Mononuclear cell (primary cell): ENCODE data around the gene ARSB. TPM values are rescaled to one million over a fixed set of nuclear protein-coding genes. Genes with fewer than 3 reads are reported as not detected.

Experiments used
- H3K27me3 ChIP-seq: 2 replicates; pipeline ENCODE4 v1.6.0; 2011; ENCODE audit warnings: low read length, control low read depth; ENCODE audit not compliant: insufficient read depth
- H3K4me1 ChIP-seq: 2 replicates; pipeline ENCODE4 v1.5.1; 2011; ENCODE audit warnings: mild to moderate bottlenecking, low read length, control low read depth; ENCODE audit not compliant: insufficient read depth
- H3K4me3 ChIP-seq: 2 replicates; pipeline ENCODE4 v1.5.1; 2011; ENCODE audit warnings: mild to moderate bottlenecking, low read length, moderate library complexity
- H3K9me3 ChIP-seq: 2 replicates; pipeline ENCODE4 v1.5.1; 2011; ENCODE audit warnings: low read depth, mild to moderate bottlenecking, control low read depth, low read length
- total RNA-seq: library from RNA; depleted of rRNA; stranded (reverse); fragments of >200 nt; gene quantifications from one replicate; pipeline ENCODE4 v1.2.3, GENCODE V29; 2012

Gene ARSB
- total RNA-seq, 1 donor: 16.2 TPM

DNA sequence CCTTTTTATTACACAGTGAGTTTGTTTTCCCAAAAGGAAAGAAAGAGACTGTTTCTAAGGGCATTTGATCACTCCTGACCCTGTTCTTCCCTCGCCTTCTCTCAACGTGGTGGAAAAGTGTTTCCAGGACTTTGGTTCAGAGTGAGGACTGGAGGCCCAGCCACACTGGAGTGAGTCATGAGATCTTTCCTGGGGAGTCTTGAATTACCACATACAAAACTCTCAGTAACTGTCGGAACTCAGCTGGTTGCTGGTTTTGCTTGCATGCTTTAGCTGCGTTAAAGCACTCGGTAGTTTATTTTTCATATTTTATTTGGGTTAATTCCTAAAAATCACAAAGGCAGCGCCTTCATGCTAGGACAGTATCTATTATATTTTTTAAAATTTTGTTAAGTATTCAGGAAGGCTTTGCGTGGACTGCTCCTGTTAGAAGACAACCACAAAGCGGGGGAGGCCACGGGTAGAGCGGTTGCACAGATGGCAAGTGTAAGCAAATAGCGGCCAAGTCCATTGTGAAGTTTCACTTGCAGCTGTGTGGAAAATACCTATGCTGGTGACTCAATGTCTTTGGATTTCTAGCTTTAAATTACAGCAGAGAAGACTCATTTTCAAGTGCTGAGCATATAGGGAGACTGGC lies 77.7 kb downstream of the ARSB start:
- no peaks in the 10 kb centered on the region for H3K27me3 ChIP-seq
- H3K9me3 ChIP-seq: no peaks in the 10 kb centered on the region
- H3K4me1 ChIP-seq: peaks cover 37% of the 10 kb centered on the region
- no peak overlapping the region for H3K4me3 ChIP-seq

DNA sequence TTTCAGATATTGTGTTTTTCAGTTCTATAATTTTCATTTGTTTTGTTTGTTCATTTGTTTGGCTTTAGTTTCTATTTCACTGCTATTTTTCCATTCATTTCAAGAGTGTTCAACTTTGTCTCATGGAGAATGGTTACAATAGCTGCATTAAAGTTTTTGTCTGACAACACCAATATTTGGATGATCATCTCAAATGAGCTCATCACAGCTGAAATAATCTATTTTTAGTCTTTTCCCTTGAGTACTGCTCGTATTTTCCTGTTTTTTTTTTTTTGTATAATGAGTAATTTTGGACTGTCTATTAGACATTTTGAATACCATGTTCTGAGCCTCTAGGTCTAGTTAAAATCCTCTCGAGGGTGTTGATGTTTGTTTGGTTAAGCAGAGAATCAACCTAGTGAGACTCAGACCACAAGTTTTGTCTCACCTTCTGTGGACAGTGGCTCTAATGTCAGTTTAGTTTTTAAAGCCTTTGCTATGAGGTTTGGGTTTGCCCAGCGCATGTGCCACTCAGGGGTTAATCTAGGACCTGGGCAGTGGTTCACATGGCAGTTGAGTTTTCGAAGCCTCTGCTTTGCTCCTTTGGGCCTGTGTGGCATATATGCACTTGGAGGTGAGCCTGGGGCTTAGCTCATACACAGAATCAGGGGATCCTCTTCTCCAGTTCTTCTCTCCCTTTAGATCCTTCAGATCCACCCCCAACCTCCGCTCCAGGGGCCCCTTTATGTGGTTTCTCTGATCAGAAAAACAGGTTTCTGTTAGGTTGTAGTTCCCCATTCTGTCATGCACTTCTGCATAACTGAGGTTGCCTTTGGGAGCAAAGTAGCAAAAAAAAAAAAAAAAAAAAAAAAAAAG lies 79.8 kb downstream of the ARSB start:
- H3K4me3 ChIP-seq: no peak overlapping the region
- no peaks in the 10 kb centered on the region for H3K9me3 ChIP-seq
- no peaks in the 10 kb centered on the region for H3K27me3 ChIP-seq
- H3K4me1 ChIP-seq: peaks cover 37% of the 10 kb centered on the region

DNA sequence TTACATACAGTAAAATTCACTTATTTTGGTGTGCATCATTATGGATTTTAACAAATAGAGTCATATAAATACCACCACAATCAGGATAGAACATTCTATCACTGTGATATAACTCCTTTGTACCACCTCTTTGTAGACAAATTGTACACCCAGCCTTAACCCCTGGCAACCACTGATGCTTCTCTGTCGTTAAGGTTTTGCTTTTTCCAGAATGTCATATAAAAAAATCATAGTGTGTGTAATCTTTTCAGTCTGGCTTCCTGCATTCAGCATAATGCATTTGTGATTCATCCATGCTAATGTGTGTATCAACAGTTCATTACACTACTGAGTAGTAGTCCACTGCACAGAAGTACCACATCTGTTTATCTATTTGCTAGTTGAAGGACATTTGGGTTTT lies 81.2 kb downstream of the ARSB start:
- Histone ChIP-seq H3K4me1 (peaks cover 36% of the 10 kb centered on the region), H3K4me3 (no peak overlapping the region), H3K27me3 (no peaks in the 10 kb centered on the region), H3K9me3 (peaks cover 4% of the 10 kb centered on the region)

DNA sequence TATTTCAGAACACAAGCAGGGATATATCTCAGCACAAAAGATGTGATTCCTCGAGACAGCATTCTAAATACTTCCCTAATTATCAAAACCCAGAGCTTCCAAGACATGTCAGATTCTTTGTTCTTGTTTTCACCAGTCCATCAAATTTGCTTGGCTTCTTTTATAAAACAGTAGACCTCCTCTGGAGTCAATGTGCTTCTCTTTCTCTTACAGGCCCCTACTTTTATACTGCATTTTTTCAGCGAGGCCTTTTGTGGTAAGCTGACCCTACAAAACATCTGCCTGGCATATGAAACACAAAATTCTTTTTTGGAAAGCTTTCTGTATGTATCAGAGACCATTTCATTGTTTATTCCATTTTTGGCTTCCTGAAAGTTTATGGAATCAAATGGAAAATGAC lies 81.8 kb downstream of the ARSB start:
- no peak overlapping the region for H3K4me3 ChIP-seq
- peaks cover 31% of the 10 kb centered on the region for H3K4me1 ChIP-seq
- H3K27me3 ChIP-seq: no peaks in the 10 kb centered on the region
- H3K9me3 ChIP-seq: peaks cover 5% of the 10 kb centered on the region

DNA sequence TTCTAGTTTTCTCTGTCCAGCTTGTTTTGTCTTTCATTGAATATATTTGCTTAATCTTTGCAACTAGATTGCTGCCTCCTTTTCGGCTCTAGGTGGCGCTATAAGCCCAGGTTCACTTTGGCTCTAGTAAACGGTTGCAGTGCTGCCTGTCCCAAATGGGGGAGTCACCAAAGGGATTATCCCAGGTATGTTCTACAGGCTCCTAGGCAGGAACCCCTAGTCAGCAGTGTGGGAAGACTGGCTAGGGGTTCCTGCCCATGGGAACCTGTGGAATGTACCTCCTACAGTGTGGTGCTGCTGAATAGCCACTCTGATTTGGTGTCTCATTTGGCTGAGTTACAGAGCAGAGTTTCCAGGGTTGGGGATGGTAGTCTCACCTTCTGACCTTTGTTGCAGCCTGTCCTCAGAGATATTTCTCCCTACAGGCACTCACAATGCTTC lies 85.2 kb downstream of the ARSB start:
- Histone ChIP-seq H3K4me3 (no peak overlapping the region), H3K9me3 (peaks cover 5% of the 10 kb centered on the region), H3K27me3 (no peaks in the 10 kb centered on the region), H3K4me1 (no peaks in the 10 kb centered on the region)

DNA sequence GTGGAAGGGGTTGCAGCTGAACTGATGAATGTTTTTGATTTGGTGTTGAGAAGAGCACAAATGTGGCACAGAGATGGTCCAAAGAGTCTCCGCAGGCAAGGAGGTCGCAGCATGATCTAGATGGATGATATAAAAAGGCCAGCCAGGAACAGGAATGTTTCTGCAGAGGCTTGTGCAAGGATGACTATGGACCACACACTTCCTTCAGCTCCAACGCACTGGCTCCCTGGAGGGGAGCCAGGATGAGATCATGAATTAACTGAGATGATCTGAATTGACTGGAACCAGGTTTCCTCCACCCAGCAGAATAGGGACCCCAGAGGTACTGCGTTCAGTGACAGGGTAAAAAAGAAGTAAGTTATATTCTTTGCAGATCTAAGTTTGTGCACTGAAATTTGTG lies 89.0 kb downstream of the ARSB start:
- Histone ChIP-seq H3K27me3 (no peaks in the 10 kb centered on the region), H3K9me3 (peaks cover 5% of the 10 kb centered on the region), H3K4me1 (no peaks in the 10 kb centered on the region), H3K4me3 (no peak overlapping the region)

DNA sequence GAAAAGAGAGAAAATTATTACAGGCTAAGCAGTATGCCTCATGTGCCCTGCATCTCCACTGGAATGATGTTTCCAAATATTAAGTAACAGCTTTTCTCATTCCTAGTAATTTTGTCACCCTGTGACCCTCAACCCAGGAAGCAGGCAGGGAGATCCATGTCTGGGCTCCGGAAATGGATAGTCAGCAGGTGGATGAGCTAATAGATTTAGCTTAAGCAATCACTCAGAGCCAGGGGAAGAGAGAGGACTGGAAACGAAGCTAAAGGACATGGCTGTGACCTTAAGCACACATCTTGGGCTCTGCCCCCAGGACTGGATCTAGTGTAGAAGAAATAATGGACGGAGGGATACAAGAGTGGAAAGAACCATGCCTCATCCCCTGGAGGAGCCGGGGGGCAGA lies 89.5 kb downstream of the ARSB start:
- no peaks in the 10 kb centered on the region for H3K4me1 ChIP-seq
- H3K9me3 ChIP-seq: peaks cover 5% of the 10 kb centered on the region
- H3K4me3 ChIP-seq: no peak overlapping the region
- no peaks in the 10 kb centered on the region for H3K27me3 ChIP-seq

DNA sequence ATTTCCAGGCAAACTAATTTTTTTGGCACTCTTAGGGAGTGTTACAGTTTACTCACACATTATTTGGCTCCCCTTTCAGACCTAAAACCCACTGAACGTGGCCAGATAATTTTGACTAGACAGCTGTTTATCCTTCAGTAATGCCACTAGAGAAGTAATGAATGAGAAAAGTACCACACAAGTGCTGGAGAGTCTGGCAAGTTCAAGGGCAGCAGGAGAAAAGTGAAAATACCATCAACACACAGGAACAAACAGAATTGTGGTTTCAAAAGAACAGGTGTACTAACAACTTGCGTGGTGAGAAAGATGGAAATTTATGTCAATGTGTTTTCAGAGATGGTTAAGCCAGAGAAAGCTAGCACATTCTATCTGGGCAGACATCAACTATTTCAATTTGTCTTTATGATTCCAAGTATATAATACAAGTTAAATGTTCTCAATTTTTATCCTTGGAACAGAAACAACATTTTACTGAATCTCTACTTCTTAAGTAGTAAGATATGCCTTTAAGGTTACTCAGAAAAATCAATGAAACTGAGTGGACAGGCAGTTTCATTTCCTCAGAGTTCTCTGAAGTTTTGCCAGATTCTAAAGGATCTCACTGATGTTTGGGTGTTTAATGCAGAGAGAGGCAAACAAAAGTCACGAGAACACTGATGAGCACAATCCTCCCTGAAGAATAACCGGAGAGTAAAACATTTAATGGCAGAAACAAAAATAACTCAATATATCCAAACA lies 91.0 kb downstream of the ARSB start:
- Histone ChIP-seq H3K4me3 (no peak overlapping the region), H3K9me3 (peaks cover 3% of the 10 kb centered on the region), H3K27me3 (no peaks in the 10 kb centered on the region), H3K4me1 (no peaks in the 10 kb centered on the region)

DNA sequence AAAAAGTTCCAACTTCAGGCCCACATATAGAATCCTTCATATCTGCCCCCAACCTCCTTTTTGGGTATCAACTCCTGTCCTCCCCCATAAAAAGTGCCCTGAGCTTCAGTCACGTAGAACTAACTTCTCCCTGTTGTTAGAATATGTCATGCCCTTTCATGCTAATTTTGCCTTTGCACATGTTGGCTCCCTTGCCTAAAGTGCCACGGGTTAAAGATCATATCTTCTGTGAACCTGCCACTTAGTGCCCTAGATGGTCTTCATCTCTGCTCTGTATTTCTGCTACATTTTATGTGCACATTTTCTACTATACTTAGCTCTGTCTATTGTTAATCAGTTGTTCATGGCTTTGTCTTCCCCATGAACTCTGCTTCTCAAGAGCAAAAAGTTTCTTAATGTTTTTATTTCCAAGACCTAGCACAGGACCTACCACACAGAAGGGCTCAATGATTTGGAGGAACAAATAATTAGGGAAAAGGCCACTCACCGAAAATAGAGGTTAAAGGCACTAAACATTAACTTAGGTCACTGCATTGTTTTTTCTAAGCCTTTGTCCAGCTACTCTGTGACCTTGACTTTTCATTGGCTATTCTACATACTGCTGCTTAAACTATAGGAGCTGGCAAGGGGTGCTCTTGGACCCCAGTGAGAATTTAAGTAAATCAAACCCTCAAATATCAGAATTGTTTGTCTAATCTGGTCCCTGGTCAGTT lies 94.3 kb downstream of the ARSB start:
- peaks cover 12% of the 10 kb centered on the region for H3K4me1 ChIP-seq
- no peak overlapping the region for H3K4me3 ChIP-seq
- no peaks in the 10 kb centered on the region for H3K27me3 ChIP-seq
- H3K9me3 ChIP-seq: no peaks in the 10 kb centered on the region

DNA sequence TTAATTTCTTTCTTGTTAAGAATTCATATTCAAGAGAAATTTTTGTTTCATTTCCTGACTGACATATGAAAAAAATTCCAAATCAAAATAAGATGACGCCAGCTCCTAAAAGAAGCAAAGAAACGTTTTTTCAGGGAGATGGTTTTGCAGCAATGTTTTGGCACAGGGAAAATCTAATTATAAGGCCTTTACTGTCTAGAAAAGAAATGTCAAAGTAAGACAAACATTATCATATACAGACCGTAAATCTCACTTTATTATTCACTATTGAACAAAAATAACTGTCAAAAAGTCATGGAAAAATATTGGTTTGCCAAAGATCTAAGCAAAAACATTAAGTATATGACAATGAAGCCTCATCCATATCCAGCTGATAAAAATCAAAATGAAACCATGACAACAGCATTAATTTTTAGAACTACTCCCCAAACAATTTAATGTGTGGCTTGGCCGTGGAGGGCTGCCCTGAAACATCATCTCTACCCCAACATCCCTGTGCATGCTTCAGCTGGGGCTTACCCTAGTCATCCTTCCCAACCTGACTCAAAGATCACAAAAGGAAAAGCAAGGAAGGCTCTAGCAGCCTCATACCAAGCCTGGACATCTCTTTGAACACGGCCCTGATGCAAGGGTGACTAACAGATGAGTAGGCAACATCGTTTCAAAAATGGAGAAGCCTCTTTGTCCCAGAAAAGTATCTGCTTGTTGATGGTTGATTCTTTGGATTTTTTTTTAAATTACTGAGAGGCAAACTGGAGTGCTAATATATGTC lies 95.6 kb downstream of the ARSB start:
- Histone ChIP-seq H3K9me3 (no peaks in the 10 kb centered on the region), H3K27me3 (no peaks in the 10 kb centered on the region), H3K4me3 (no peak overlapping the region), H3K4me1 (peaks cover 12% of the 10 kb centered on the region)

DNA sequence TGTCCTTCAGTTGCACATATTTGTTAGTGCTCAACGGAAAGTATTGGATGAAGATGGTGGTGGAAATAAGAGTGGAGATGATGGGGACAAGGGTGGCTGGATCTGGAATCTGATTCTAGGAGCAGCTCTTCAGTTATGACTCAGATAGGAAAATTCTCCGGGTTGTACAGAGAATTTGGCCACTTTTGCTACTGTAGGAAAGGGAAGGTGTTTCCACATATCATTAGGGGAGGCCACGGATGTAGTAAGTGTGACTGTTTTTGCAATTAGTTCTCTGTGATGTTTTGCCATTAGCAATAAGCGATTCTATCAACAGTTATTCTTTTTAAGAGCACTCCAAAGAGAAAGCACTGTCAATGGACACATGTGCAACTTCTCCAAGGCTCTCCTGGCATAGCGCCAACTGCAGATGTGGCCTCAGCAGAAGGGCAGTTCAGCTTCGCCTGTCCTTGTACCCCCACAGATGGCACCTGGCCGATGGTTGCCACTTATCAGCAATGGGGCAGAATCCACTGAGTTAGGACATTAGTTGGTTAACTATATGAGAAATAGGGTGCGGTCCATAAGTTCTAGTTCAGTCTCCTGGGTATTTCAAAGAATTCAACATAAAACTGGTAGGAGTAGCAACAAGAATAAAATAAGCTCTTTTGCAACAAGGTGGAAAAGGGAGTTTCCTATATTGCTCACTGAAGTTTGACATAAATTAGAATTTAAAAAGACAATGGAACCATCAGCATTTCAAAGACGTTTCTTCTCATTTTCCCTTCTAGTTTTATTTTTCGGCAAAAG lies 96.3 kb downstream of the ARSB start:
- Histone ChIP-seq H3K4me3 (no peak overlapping the region), H3K27me3 (no peaks in the 10 kb centered on the region), H3K4me1 (peaks cover 12% of the 10 kb centered on the region), H3K9me3 (no peaks in the 10 kb centered on the region)

DNA sequence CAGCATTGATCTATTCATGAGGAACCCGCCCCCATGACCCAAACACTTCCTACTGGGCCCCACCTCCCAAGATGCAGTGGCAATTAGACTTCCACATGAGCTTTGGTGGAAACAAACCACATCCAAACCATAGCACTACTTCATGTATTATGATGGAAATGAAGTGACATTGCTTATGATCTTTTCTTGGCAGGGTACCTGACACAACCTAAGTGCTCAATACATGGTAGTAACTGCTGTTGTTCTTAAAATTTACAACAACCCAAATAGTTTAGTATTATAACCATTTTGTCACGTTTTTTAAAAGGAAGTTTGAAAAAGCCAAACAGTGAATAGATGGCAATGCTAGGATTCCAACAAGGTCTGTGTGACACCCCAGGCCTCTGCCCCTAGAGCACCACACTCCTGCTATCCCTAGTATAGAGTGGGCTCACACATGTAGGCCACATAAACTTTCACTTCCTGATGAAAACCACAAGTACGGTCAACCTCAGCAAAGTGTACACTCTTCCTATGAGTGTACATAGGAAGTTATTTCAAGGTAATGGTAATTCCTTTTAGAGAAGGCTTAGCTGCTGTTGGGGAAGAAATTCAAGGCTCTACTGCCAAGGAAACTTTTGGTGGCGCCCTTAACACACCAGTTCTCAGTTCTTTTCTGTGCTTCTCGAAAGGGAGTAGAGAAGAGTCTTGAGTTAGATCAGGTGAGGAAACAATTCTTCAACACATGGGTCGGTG lies 97.6 kb downstream of the ARSB start:
- peaks cover 12% of the 10 kb centered on the region for H3K4me1 ChIP-seq
- H3K27me3 ChIP-seq: no peaks in the 10 kb centered on the region
- no peak overlapping the region for H3K4me3 ChIP-seq
- H3K9me3 ChIP-seq: no peaks in the 10 kb centered on the region
